CD4-positive, alpha-beta T cell (primary cell): Measurements from ENCODE around the gene AARSD1. TPM values are rescaled to one million over a fixed set of nuclear protein-coding genes. Genes with fewer than 3 reads are reported as not detected.

ENCODE experiments used
- ATAC-seq: fragments of 200-7000 bp; cut with Tn5 transposase; one replicate; pipeline ENCODE4 v1.10.0; 2022; ENCODE audit warnings: mild to moderate bottlenecking; ENCODE audit not compliant: poor library complexity
- CTCF ChIA-PET: fragments of 350-600 bp; sonication (Branson Sonifier 250); formaldehyde crosslinking; loops from one replicate; lab custom pipeline; 2021; ENCODE audit warnings: antibody characterized with exemption, inconsistent platforms; lab: Charles Lee
- POLR2A ChIA-PET: fragments of 350-600 bp; sonication (Branson Sonifier 250); formaldehyde crosslinking; loops from one replicate; lab custom pipeline; 2021; ENCODE audit warnings: antibody characterized with exemption, inconsistent platforms; lab: Charles Lee
- DNase-seq, 14 experiments: peaks; one replicate each; pipeline ENCODE4 v3.0.0-alpha.2; 2013 to 2020; ENCODE audit warnings: mixed read lengths in 2 of 14
- H3K27ac ChIP-seq, 2 donors: one replicate each; pipeline versions ENCODE4 v1.5.1 to v1.7.0; 2013; ENCODE audit warnings: low read length in 2 of 2, low read depth in 1 of 2, mild to moderate bottlenecking in 1 of 2
- H3K27me3 ChIP-seq, 2 experiments: 1 replicate in 1 of 2; 2 replicates in 1 of 2; pipeline versions ENCODE4 v1.6.1 to v1.7.0; 2013; ENCODE audit warnings: low read length in 2 of 2, control low read depth in 1 of 2, mild to moderate bottlenecking in 1 of 2, moderate library complexity in 1 of 2; ENCODE audit not compliant: insufficient read depth in 2 of 2, control insufficient read depth in 1 of 2
- H3K36me3 ChIP-seq: one replicate; pipeline ENCODE4 v1.6.1; 2013; ENCODE audit warnings: low read length, control low read depth; ENCODE audit not compliant: insufficient read depth
- H3K4me1 ChIP-seq: one replicate; pipeline ENCODE4 v1.6.1; 2013; ENCODE audit warnings: low read length, control low read depth; ENCODE audit not compliant: insufficient read depth
- H3K4me3 ChIP-seq: one replicate; pipeline ENCODE4 v1.5.1; 2013; ENCODE audit warnings: mild to moderate bottlenecking, low read length, moderate library complexity
- H3K9me3 ChIP-seq, 2 experiments: 1 replicate in 1 of 2; 2 replicates in 1 of 2; pipeline versions ENCODE4 v1.6.1 to v1.7.0; 2013; ENCODE audit warnings: low read length in 2 of 2, mild to moderate bottlenecking in 2 of 2, control low read depth in 1 of 2, moderate library complexity in 1 of 2; ENCODE audit not compliant: control insufficient read depth in 1 of 2, insufficient read depth in 1 of 2
- H3K27ac Mint-ChIP-seq: one replicate; pipeline ENCODE4 v1.8.0; 2020; ENCODE audit warnings: mixed read lengths
- H3K27me3 Mint-ChIP-seq: one replicate; pipeline ENCODE4 v1.8.0; 2021; ENCODE audit warnings: mixed read lengths
- H3K36me3 Mint-ChIP-seq: one replicate; pipeline ENCODE4 v1.8.0; 2021; ENCODE audit warnings: low read depth, mixed read lengths
- H3K4me1 Mint-ChIP-seq: one replicate; pipeline ENCODE4 v1.8.0; 2021; ENCODE audit warnings: low read depth, mixed read lengths
- H3K4me3 Mint-ChIP-seq: one replicate; pipeline ENCODE4 v1.8.0; 2020; ENCODE audit warnings: mild to moderate bottlenecking, mixed read lengths
- H3K9me3 Mint-ChIP-seq: one replicate; pipeline ENCODE4 v1.8.0; 2020; ENCODE audit warnings: mixed read lengths
- CTCF ChIP-seq: fragments of 200-600 bp; IDR thresholded peaks from one replicate; pipeline ENCODE4 v1.8.0; 2022; ENCODE audit warnings: antibody characterized with exemption, mild to moderate bottlenecking
- intact Hi-C, 2 experiments: fragments of 100-400 bp; cut with DNase I in 1 of 2; cut with micrococcal nuclease in 1 of 2; formaldehyde crosslinking; loops; one replicate each; pipeline versions ENCODE4 v1.15.1 to v1.9.0; 2023 to 2025; cut with DNase I, micrococcal nuclease
- total RNA-seq, 174 experiments: library from RNA in 2 of 174; stranded (reverse) in 2 of 174; gene quantifications; one replicate each; pipeline ENCODE4 v1.2.3 and lab custom pipeline; 2021 to 2026

AARSD1 gene
- total RNA-seq, 2 experiments from 2014 or later = 60.4 to 70.8 TPM

DNA sequence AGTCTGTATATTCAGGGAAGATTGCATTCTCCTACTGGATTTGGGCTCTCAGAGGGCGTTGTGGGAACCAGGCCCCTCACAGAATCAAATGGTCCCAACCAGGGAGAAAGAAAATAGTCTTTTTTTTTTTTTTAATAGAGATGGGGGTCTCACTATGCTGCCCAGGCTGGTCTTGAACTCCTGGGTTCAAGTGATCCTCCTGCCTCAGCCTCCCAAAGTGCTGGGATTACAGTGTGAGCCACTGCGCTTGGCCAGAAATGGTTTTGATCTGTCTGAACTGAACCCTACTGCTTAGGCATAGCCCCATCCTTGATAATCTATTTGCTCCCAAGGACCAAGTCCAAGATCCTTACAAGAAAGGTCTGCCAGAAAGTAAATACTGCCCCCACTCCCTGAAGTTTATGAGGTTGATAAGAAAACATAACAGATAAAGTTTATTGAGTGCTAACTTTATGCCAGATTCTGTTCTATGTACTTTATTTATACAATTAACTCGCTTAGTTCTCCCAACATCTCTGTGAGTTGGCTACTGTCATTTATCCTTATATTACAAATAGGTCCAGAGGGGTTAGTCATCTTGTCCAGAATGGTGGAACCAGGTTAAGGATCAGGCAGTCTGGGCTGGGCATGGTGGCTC is 50.2 kb downstream of the AARSD1 start:
- ATAC-seq = no peak
- Mint-ChIP-seq H3K27me3 (peaks cover 14% of the 10 kb centered on the region), H3K36me3 (no peaks in the 10 kb centered on the region), H3K9me3 (no peaks in the 10 kb centered on the region), H3K4me3 (no peak overlapping the region), H3K27ac (no peak overlapping the region), H3K4me1 (no peaks in the 10 kb centered on the region)
- H3K4me3 ChIP-seq = no peak overlapping the region
- intact Hi-C loops = no loop called here
- H3K9me3 ChIP-seq = no peaks in the 10 kb centered on the region
- H3K36me3 ChIP-seq = no peaks in the 10 kb centered on the region
- no peak overlapping the region for H3K27ac ChIP-seq
- no peak for TF ChIP-seq CTCF
- no peak for DNase-seq
- H3K27me3 ChIP-seq = no peaks in the 10 kb centered on the region
- POLR2A ChIA-PET = no interaction called here
- CTCF ChIA-PET = no interaction called here
- no peaks in the 10 kb centered on the region for H3K4me1 ChIP-seq

DNA sequence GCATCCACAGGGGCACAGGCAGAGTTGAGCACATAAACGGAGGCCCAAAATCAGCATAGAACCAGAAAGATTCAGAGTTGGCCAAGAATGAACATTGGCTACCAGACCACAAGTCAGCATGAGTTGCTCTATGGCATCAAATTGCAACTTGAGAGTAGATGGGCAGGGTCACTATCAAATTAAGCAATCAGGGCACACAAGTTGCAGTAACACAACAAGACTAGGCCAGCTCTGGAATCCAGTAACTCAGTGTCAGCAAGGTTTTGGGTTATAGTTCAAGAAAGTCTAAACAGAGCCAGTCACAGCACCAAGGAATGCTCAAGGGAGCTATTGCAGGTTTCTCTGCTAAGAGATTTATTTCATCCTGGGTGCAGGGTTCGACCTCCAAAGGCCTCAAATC is 50.7 kb downstream of the AARSD1 start:
- H3K9me3 ChIP-seq = no peaks in the 10 kb centered on the region
- ChIA-PET CTCF (no interaction called here), POLR2A (no interaction called here)
- H3K4me1 ChIP-seq = no peaks in the 10 kb centered on the region
- no peak overlapping the region for H3K27ac ChIP-seq
- no peaks in the 10 kb centered on the region for H3K27me3 ChIP-seq
- intact Hi-C loops = no loop called here
- Mint-ChIP-seq H3K36me3 (no peaks in the 10 kb centered on the region), H3K27me3 (peaks cover 14% of the 10 kb centered on the region), H3K4me1 (no peaks in the 10 kb centered on the region), H3K4me3 (no peak overlapping the region), H3K27ac (no peak overlapping the region), H3K9me3 (no peaks in the 10 kb centered on the region)
- no peaks in the 10 kb centered on the region for H3K36me3 ChIP-seq
- no peak for TF ChIP-seq CTCF
- ATAC-seq (no peak), DNase-seq (no peak)
- no peak overlapping the region for H3K4me3 ChIP-seq

- no peak overlapping the region for H3K4me3 ChIP-seq
- no peak for TF ChIP-seq CTCF
- H3K27me3 Mint-ChIP-seq = peaks cover 23% of the 10 kb centered on the region
- no peaks in the 10 kb centered on the region for H3K4me1 Mint-ChIP-seq
- no peaks in the 10 kb centered on the region for H3K36me3 ChIP-seq
- H3K4me3 Mint-ChIP-seq = no peak overlapping the region
- ATAC-seq = no peak
- no peaks in the 10 kb centered on the region for H3K9me3 ChIP-seq
- intact Hi-C loops = no loop called here
- CTCF ChIA-PET = interaction anchor here (0.5 kb wide), 1 partner anchor 1312 kb away, joined by 3 read pairs; no protein-coding TSS in a partner anchor
- H3K27me3 ChIP-seq = no peaks in the 10 kb centered on the region
- no peak overlapping the region for H3K27ac ChIP-seq
- no peak for DNase-seq
- POLR2A ChIA-PET = no interaction called here
- no peaks in the 10 kb centered on the region for H3K36me3 Mint-ChIP-seq
- no peaks in the 10 kb centered on the region for H3K4me1 ChIP-seq
- H3K27ac Mint-ChIP-seq = no peak overlapping the region
- H3K9me3 Mint-ChIP-seq = no peaks in the 10 kb centered on the region
Observed at GRCh38 chr17:42908872-42909700, 55.2 kb downstream of the AARSD1 start.
